ENCODE measurements around the gene SLC24A4.
"Not testable (repeated sequence)": the region's sequence is repeated elsewhere in the genome, so short reads cannot be mapped to it uniquely, and the experiment has no call there.

DNA sequence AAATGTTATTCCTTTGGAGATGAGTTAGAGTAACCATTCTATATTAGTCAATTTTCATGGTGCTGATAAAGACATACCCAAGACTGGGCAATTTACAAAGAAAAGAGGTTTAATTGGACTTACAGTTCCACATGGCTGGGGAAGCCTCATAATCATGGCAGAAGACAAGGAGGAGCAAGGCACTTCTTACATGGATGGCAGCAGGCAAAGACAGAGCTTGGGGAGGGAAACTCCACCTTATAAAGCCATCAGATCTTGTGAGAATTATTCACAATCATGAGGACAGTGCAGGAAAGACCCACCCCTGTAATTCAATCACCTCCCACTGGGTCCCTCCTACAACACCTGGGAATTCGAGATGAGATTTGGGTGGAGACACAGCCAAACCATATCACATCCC is 79.5 kb downstream of the SLC24A4 start:
- TF ChIP-seq POLR2A (IDR thresholded peaks at IDR 0.05) = not testable (repeated sequence)
- TF ChIP-seq, protein P1, sequence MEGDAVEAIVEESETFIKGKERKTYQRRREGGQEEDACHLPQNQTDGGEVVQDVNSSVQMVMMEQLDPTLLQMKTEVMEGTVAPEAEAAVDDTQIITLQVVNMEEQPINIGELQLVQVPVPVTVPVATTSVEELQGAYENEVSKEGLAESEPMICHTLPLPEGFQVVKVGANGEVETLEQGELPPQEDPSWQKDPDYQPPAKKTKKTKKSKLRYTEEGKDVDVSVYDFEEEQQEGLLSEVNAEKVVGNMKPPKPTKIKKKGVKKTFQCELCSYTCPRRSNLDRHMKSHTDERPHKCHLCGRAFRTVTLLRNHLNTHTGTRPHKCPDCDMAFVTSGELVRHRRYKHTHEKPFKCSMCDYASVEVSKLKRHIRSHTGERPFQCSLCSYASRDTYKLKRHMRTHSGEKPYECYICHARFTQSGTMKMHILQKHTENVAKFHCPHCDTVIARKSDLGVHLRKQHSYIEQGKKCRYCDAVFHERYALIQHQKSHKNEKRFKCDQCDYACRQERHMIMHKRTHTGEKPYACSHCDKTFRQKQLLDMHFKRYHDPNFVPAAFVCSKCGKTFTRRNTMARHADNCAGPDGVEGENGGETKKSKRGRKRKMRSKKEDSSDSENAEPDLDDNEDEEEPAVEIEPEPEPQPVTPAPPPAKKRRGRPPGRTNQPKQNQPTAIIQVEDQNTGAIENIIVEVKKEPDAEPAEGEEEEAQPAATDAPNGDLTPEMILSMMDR (IDR thresholded peaks at IDR 0.05) = not testable (repeated sequence)
